COLO668 (cell line): ENCODE data around the gene DPYSL4.
A peak's percentile ranks its signal among the peaks of the same experiment; 100 is the strongest.

Source experiments
- DNase-seq: peaks from one replicate; lab custom pipeline; 2025; ENCODE audit not compliant: unreplicated experiment; lab: John Stamatoyannopoulos, UW

Gene DPYSL4

GRCh38 chr10:132186488-132187429, at the start of gene DPYSL4:
TSS of gene DPYSL4 (plus strand) at chr10:132186948. CDS start at chr10:132187064, 116 bp downstream.
- DNase-seq: peak; percentile 48

GRCh38 chr10:132137111-132138072, 49.4 kb upstream of the DPYSL4 start:
- DNase-seq: no peak

GRCh38 chr10:132138133-132138532, 48.6 kb upstream of the DPYSL4 start:
- DNase-seq: no peak

DNA sequence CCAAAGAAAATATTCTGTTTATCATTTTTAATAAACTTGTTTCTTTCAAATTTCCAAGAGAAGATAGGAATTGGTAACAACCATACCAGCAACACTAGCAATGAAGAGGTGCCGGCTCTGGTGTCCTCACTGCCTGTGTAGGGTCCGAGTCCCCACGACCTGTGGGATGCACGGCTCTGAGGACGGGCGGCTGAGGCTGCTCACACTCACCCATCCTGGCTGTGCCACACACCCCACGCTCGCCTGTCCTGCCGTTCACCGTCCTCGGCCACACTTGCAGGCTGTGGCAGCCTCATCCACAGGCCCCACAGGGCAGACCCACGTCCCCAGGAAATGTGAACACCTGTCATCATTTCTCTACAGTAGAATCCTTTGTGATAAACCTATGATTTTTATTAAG, 48.2 kb upstream of the DPYSL4 start:
- DNase-seq: no peak

- no peak for DNase-seq
Measured at GRCh38 chr10:132139526-132139925, 47.2 kb upstream of the DPYSL4 start.

DNA sequence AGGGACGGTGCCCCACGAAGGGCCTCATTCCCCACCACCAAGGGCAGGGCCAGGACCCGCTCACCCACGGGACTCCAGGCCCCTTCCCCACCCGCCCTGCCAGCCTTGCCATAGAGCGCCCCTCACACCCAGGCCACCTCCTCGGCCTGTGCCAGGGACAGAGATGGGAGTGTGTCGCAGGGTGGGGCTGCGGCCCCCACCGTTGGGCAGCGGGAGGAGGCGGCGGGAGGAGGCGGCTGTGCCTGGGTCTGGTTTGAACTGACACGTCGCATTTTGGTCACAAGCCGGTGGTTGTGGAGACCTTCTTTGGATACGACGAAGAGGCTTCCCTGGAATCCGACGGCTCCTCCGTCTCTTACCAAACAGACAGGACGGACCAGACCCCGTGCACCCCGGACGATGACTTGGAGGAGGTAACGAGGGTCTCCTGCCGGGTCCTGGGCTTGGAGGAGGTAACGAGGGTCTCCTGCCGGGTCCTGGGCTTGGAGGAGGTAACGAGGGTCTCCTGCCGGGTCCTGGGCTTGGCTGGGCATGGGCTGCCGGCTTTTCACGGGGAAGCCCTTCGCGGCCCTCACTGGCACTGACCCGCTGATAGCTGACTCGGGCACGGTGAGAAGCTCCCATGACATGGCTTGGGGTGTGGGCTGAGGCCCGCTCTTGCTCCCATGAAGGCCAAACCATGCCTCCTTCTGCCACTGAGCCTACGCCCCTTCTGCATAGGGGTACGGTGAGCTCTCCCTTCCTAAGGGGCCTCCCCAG, 46.4 kb upstream of the DPYSL4 start:
- no peak for DNase-seq

DNA sequence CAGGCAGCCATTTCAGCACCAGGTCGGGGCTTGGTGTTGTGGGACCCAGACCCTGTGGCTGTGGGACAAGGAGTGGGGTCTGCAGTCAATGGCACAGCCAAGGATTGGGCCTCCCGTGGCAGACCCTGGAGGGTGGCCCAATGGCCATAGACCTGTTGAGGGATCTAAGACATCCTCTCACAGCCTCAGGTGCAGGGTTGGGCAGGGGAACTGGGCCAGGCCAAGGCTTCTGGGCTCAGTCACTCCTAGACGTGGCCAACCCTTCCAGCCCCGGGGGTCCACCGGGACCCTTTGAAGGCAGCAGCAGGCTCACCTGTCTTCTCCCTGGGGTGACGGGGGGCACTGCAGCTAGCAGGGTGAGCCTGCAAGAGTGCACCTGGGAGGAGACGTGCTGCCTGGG, 45.7 kb upstream of the DPYSL4 start:
- no peak for DNase-seq

GRCh38 chr10:132141526-132142395, 45.0 kb upstream of the DPYSL4 start:
- DNase-seq: no peak

GRCh38 chr10:132142396-132143161, 44.2 kb upstream of the DPYSL4 start:
- peak; percentile 18 for DNase-seq

GRCh38 chr10:132143162-132143561, 43.6 kb upstream of the DPYSL4 start:
- DNase-seq: no peak

DNA sequence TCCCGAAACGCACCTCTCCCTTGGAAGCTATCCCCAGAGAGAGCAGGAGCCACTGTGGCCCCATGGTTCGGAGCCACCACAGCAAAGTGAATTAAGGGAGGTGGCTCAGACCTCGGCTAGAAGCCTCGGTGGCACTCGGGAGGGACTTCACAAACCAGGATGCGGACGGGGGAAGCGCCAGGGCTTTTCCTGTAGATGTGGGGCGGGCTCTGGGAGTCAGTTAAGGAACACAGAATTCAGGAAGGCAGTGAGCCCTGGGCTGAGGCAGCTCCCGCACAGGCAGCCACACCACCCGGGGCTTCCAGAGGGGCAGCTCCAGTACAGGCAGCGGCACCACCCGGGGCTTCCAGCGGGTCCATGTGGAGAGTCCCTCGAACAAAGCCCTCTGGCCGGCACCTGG, 42.7 kb upstream of the DPYSL4 start:
- no peak for DNase-seq

DNA sequence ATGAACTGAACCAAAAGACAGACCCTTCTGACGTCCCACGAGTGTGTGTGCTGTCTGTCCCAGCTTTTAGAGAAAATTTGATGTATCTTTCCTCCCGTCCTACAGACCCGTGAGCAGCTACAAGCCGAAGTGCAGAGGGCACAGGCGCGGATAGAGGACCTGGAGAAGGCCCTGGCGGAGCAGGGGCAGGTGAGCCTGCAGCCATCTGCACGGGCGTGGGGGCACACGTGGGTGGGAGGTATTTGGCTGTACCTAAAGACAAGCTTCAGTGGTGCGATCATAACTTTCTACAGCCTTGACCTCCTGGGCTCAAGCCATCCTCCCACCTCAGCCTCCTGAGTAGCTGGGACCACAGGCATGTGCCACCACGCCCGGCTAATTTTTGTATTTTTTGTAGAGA, 41.7 kb upstream of the DPYSL4 start:
- no peak for DNase-seq

DNA sequence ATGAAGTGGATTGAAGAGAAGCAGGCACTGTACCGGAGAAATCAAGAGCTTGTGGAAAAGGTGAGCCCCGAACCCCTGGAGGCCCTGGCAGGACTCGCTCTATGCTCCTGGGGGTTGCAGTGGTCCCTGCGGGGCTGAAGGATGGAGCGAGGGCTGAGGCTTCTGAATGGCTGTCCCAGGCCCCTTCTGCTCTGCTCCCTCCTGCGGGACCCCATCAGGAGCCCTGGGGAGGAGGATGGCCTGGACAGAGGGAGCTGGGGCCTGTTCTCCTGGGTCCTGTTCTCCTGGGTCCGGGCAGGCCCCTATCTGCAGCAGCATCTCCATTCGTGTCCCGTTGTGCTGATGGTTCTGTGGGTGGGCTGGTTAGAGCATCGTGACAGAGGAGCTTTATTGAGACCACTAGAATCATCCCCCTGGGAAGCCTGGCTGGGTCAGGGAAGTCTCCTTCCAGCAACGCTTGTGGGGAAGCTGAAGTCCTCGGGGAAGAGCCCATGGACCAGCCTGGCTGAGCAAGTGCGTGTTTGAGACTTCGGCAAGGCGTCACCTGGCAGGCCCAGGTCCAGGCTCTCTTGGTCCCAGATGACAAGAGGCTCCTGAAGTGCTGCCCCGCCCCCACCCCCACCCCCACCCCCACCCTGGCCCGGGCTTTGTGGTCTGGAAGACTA, 41.1 kb upstream of the DPYSL4 start:
- DNase-seq: no peak

- DNase-seq: no peak
Measured at GRCh38 chr10:132146271-132146671, 40.5 kb upstream of the DPYSL4 start.

DNA sequence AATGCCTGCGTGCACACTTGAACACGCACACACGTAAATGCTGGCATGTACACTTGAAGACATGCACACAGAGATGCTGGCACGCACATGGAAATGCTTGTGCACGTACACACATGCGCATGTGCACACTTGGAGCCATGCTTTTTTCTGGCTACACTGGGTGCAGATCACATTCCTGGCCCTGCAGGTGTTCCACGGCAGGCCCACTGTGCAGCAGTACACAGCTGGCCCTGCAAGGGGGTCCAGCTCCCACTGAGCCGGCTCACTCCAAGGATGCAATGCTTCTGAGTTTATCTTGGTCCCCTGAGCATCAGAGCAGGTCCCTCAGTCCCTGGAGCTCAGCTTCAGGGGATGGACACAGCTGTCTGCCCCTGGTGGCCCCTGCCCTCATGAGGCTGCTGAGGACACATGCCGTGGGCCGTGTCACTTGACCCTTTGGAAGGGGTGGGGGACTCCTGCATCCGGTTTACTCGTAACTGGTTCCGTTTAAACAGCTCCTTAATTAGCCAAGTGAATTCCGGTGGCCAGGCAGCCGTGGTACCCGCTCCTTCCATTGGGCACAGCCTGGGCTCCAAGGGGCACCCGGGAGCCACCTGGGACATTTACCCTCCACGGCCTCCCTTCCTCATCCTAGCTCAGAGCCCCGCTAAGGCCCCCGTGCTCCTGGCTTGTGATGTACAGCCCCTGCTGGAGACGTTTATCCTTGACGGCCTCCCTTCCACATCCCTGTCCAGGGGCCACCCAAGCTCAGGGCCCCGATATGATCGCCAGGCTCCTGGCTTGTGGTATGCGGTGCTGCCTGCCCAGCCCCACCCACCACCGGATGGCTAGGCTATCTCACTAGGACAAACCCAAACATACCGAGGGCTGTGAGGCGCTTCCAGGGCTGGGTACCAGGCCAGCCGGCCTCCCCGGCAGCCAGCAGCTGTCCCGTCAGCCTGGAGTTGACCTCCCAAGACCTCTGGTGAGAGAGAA, 39.5 kb upstream of the DPYSL4 start:
- DNase-seq: no peak

DNA sequence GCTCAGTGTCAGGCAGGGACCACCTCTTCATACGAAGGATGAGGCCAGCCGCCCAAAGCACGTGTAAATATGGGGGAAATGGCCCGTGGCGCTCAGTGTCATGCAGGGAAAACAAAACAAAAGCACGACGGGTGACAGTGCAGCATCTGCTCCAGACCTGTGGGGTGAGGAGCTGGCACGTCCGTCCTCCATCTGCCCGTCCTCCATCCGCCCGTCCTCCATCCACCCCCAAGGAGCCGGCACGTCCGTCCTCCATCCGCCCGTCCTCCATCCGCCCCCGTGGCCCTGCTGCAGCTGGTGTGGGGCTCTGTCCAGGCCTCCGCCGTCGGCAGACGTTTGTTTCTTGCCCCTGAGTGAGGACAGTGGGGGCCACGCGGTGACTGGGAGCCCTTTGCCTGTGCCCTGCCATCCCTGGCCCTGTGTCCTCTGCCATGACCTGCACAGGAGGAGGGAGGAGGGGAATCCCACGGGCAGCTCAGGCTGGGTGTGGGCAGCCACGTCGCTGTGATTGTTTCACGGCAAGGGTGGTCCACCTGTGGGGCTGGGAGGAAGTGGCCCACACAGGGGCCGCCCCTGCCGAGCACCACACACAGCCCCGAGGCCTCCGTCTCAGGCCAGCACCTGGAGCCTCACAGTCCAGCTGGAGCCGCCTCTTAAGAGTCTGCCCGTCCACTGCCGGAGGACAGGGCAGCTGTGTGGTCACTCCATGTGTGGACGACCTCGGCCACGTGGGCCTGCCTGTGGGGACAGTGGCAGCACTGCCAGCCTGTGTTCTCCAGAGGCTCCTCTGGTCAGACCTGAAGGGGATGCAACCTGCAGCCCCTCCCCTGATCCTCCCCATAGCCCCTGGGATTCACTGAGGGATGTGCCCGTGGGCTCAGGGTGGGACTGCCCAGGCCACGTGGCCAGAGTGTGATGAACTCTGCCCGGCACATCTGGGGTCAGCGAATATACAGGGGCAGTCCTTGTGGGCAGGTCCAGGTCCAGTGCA, 38.2 kb upstream of the DPYSL4 start:
- DNase-seq: peak; percentile 12
